HG03571 (cell line): Measurements from ENCODE around the gene RMC1.

Experiments used
- ATAC-seq: cut with Tn5 transposase; IDR thresholded peaks from one replicate; pipeline ENCODE4 v1.9.1; 2021; ENCODE audit not compliant: unreplicated experiment

Gene RMC1

GRCh38 chr18:23580677-23581367 lies 77.5 kb downstream of the RMC1 start:
- no peak for ATAC-seq
